ENCODE measurements around the gene CLCA1. TPM values are rescaled to one million over a fixed set of nuclear protein-coding genes. Genes with fewer than 3 reads are reported as not detected.

Gene CLCA1
- total RNA-seq, 1 experiment from 2014 or later = 0.12 TPM

GRCh38 chr1:86499987-86500593 is 31.4 kb downstream of the CLCA1 start:
- DNase-seq (ENCODE audit: low read depth, low spot score) (peak; percentile 18), ATAC-seq (peak; percentile 54)
- Histone ChIP-seq H3K9ac (ENCODE audit: low read length) (no peak overlapping the region), H2AFZ (ENCODE audit: low read depth, low read length, poor library complexity, severe bottlenecking) (no peak overlapping the region), H3K4me1 (ENCODE audit: control insufficient read depth in 1 of 2, insufficient read depth in 2 of 2, low read length in 2 of 2) (no peaks in the 10 kb centered on the region), H3K4me3 (replicated peaks in 1 of 2; ENCODE audit: low read depth in 1 of 2, low read length in 2 of 2) (no peak overlapping the region), H3K4me2 (ENCODE audit: low read length) (no peak overlapping the region), H3K27me3 (ENCODE audit: insufficient read depth, low read length) (no peaks in the 10 kb centered on the region), H3K27ac (ENCODE audit: low read depth, low read length) (no peak overlapping the region), H3K9me2 (ENCODE audit: insufficient read depth) (no peaks in the 10 kb centered on the region), H4K20me1 (ENCODE audit: insufficient read depth) (no peaks in the 10 kb centered on the region), H3K79me2 (ENCODE audit: insufficient read depth, low read length) (no peaks in the 10 kb centered on the region), H3K36me3 (ENCODE audit: control insufficient read depth in 1 of 2, insufficient read depth in 2 of 2, low read length in 2 of 2) (no peaks in the 10 kb centered on the region), H3K9me3 (ENCODE audit: control insufficient read depth in 1 of 2, insufficient read depth in 1 of 2, low read depth in 1 of 2, low read length in 2 of 2) (no peaks in the 10 kb centered on the region)
- ChIA-PET POLR2A (no interaction called here), CTCF (interaction anchor here (0.9 to 1.4 kb wide), 3 partner anchors 16 to 20 kb away, joined by 3 to 4 read pairs (median 3); no protein-coding TSS in a partner anchor), RAD21 (ENCODE audit: low non-redundant PET in 1 of 2, low total read pairs in 2 of 2, uncharacterized antibody in 2 of 2, unreplicated experiment in 2 of 2) (no interaction called here)
- intact Hi-C loops (cut with micrococcal nuclease) = no loop called here
- BruUV-seq (replicated peaks) = no TSS peak
- no peak for TF ChIP-seq TCF7L2 (IDR thresholded peaks at IDR 0.05; ENCODE audit: borderline replicate concordance, extremely low read depth, insufficient read depth, insufficient read length)
- no peak for TF ChIP-seq ZNF274 (IDR thresholded peaks at IDR 0.05; ENCODE audit: low read depth, low read length)
- TF ChIP-seq YY1 (IDR thresholded peaks at IDR 0.05; ENCODE audit: extremely low read depth, insufficient replicate concordance, low read depth, low read length) = no peak
- TF ChIP-seq CBX3 (IDR thresholded peaks at IDR 0.05; ENCODE audit: low read depth) = peak; percentile 61; the same call in 1 of the 2 replicates
- no peak for TF ChIP-seq POLR2A (IDR thresholded peaks at IDR 0.05; ENCODE audit: borderline replicate concordance, extremely low read depth, insufficient read depth, insufficient read length)
- TF ChIP-seq, protein P1, sequence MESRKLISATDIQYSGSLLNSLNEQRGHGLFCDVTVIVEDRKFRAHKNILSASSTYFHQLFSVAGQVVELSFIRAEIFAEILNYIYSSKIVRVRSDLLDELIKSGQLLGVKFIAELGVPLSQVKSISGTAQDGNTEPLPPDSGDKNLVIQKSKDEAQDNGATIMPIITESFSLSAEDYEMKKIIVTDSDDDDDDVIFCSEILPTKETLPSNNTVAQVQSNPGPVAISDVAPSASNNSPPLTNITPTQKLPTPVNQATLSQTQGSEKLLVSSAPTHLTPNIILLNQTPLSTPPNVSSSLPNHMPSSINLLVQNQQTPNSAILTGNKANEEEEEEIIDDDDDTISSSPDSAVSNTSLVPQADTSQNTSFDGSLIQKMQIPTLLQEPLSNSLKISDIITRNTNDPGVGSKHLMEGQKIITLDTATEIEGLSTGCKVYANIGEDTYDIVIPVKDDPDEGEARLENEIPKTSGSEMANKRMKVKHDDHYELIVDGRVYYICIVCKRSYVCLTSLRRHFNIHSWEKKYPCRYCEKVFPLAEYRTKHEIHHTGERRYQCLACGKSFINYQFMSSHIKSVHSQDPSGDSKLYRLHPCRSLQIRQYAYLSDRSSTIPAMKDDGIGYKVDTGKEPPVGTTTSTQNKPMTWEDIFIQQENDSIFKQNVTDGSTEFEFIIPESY (IDR thresholded peaks at IDR 0.05; ENCODE audit: extremely low read depth, insufficient replicate concordance, low read length) = no peak
- TF ChIP-seq ZFX (IDR thresholded peaks at IDR 0.05) = no peak
- TF ChIP-seq, protein P2, sequence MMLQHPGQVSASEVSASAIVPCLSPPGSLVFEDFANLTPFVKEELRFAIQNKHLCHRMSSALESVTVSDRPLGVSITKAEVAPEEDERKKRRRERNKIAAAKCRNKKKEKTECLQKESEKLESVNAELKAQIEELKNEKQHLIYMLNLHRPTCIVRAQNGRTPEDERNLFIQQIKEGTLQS (IDR thresholded peaks at IDR 0.05) = no peak
- TF ChIP-seq EZH2phosphoT487 (IDR thresholded peaks at IDR 0.05; ENCODE audit: borderline replicate concordance) = no peak
- TF ChIP-seq SIN3A (IDR thresholded peaks at IDR 0.05; ENCODE audit: low read depth) = 0 out of 2 replicates have a peak, but pooled peaks have one; percentile 30
- TF ChIP-seq ELF1 (IDR thresholded peaks at IDR 0.05; ENCODE audit: borderline replicate concordance, low read depth) = no peak
- no peak for TF ChIP-seq JUND (IDR thresholded peaks at IDR 0.05)
- no peak for TF ChIP-seq EZH2 (IDR thresholded peaks at IDR 0.05)
- no peak for TF ChIP-seq CEBPB (IDR thresholded peaks at IDR 0.05; ENCODE audit: low read depth)
- TF ChIP-seq SP1 (IDR thresholded peaks at IDR 0.05; ENCODE audit: low read depth) = no peak
- TF ChIP-seq, protein P3, sequence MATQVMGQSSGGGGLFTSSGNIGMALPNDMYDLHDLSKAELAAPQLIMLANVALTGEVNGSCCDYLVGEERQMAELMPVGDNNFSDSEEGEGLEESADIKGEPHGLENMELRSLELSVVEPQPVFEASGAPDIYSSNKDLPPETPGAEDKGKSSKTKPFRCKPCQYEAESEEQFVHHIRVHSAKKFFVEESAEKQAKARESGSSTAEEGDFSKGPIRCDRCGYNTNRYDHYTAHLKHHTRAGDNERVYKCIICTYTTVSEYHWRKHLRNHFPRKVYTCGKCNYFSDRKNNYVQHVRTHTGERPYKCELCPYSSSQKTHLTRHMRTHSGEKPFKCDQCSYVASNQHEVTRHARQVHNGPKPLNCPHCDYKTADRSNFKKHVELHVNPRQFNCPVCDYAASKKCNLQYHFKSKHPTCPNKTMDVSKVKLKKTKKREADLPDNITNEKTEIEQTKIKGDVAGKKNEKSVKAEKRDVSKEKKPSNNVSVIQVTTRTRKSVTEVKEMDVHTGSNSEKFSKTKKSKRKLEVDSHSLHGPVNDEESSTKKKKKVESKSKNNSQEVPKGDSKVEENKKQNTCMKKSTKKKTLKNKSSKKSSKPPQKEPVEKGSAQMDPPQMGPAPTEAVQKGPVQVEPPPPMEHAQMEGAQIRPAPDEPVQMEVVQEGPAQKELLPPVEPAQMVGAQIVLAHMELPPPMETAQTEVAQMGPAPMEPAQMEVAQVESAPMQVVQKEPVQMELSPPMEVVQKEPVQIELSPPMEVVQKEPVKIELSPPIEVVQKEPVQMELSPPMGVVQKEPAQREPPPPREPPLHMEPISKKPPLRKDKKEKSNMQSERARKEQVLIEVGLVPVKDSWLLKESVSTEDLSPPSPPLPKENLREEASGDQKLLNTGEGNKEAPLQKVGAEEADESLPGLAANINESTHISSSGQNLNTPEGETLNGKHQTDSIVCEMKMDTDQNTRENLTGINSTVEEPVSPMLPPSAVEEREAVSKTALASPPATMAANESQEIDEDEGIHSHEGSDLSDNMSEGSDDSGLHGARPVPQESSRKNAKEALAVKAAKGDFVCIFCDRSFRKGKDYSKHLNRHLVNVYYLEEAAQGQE (IDR thresholded peaks at IDR 0.05; ENCODE audit: low read depth) = no peak
- TF ChIP-seq CTCF (IDR thresholded peaks at IDR 0.05 in 2 of 3, conservative IDR thresholded peaks at IDR 0.05 in 1 of 3; ENCODE audit: borderline replicate concordance in 1 of 3, insufficient read depth in 1 of 3, low read depth in 2 of 3, low read length in 2 of 3) = peak; percentile 63 to 100 (median 89)
- TF ChIP-seq, protein P4, sequence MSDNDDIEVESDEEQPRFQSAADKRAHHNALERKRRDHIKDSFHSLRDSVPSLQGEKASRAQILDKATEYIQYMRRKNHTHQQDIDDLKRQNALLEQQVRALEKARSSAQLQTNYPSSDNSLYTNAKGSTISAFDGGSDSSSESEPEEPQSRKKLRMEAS (IDR thresholded peaks at IDR 0.05) = no peak
- peak; percentile 30; the same call in 1 of the 2 replicates for TF ChIP-seq RAD21 (IDR thresholded peaks at IDR 0.05; ENCODE audit: low read depth)
- no peak for TF ChIP-seq EGR1 (IDR thresholded peaks at IDR 0.05; ENCODE audit: low read depth)
